Spinal cord (tissue), 10 donors: ENCODE measurements around the gene CXorf49B. TPM values are rescaled to one million over a fixed set of nuclear protein-coding genes. Genes with fewer than 3 reads are reported as not detected.
"Not testable (repeated sequence)": the region's sequence is repeated elsewhere in the genome, so short reads cannot be mapped to it uniquely, and the experiment has no call there.

Source experiments
- DNase-seq, 6 donors: peaks; one replicate each; pipeline versions ENCODE4 v3.0.0 to v3.0.0-alpha.2; 2013 to 2015; ENCODE audit warnings: low spot score in 6 of 6, low read depth in 4 of 6
- H3K27ac ChIP-seq: one replicate; pipeline ENCODE4 v1.5.1; 2013; ENCODE audit warnings: low read depth, low read length, control low read depth
- H3K27me3 ChIP-seq: one replicate; pipeline ENCODE4 v1.6.1; 2013; ENCODE audit warnings: low read length; ENCODE audit not compliant: control insufficient read depth, insufficient read depth
- H3K36me3 ChIP-seq: one replicate; pipeline ENCODE4 v1.6.1; 2013; ENCODE audit warnings: low read length; ENCODE audit not compliant: control insufficient read depth, insufficient read depth
- H3K4me1 ChIP-seq: one replicate; pipeline ENCODE4 v1.6.1; 2013; ENCODE audit warnings: low read length; ENCODE audit not compliant: control insufficient read depth, insufficient read depth
- H3K4me3 ChIP-seq: one replicate; pipeline ENCODE4 v1.5.1; 2013; ENCODE audit warnings: low read depth, low read length, control low read depth
- H3K9me3 ChIP-seq: one replicate; pipeline ENCODE4 v1.6.1; 2013; ENCODE audit warnings: low read length; ENCODE audit not compliant: control insufficient read depth, insufficient read depth
- WGBS: methylation state at CpG from one replicate; pipeline ENCODE4 v1.1.5; 2013; ENCODE audit warnings: missing lambda C conversion rate; ENCODE audit not compliant: insufficient coverage; 5-methylcytosine and 5-hydroxymethylcytosine counted together
- long read RNA-seq, 4 donors: transcript quantifications; one replicate each; lab custom pipeline, GENCODE V29; 2026
- polyA plus RNA-seq, 2 donors: library from polyadenylated mRNA; unstranded; fragments of 120-200 nt; gene quantifications; one replicate each; pipeline ENCODE4 v1.2.1, GENCODE V29; 2013; ENCODE audit not compliant: insufficient read length in 2 of 2
- total RNA-seq, 2 donors: library from RNA; depleted of rRNA in 1 of 2; stranded (reverse); fragments of 120-200 nt in 1 of 2; fragments of >200 nt in 1 of 2; gene quantifications; one replicate each; pipeline versions ENCODE4 v1.2.3 to v1.2.4, GENCODE V29; 2013 to 2014
- donor health status: healthy.

CXorf49B gene
- total RNA-seq (under 1 TPM in 1 of 2 donors, not detected in 1; 0.88 TPM), polyA plus RNA-seq (not detected)
- long read RNA-seq, donor 1, result 0 reads
- long read RNA-seq, donor 2, result 0 reads
- long read RNA-seq, donor 3, result 0 reads
- long read RNA-seq, donor 4, result 0 reads

GRCh38 chrX:71763049-71763448 lies at the start of gene CXorf49B:
Gene CXorf49B (plus strand): TSS chrX:71763349. CDS start chrX:71763424, 75 bp downstream.
- H3K36me3 ChIP-seq, H3K27me3 ChIP-seq, DNase-seq, H3K27ac ChIP-seq, H3K4me1 ChIP-seq, H3K9me3 ChIP-seq, H3K4me3 ChIP-seq: not testable (repeated sequence)
- WGBS, result no CpG with 5 or more reads among the region's 34 CpGs

- H3K27ac ChIP-seq, H3K9me3 ChIP-seq: not testable (repeated sequence)
- WGBS, result no CpG with 5 or more reads among the region's 14 CpGs
Observed at GRCh38 chrX:71714064-71714463, 49.1 kb upstream of the CXorf49B start.

DNA sequence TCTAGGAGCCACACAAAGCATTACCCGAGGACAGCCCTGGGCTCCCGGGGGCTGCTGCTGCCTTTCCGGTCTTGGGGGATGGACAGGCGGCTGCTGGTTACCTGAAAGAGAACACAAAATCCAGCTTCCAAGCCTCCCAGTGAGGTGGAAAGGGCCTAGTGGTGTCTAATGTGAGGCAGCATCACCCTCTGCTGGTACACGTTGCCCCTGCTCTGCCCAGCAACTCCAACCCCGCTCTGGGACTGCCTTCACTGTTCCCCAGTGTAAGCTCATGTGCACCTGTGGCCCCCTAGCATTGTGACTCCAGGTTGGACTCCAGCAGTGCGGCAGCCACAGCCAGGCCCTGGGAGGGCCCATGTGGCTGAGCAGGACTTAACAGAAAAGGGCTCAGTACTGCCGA lies 47.6 kb upstream of the CXorf49B start:
- H3K27ac ChIP-seq, H3K9me3 ChIP-seq, H3K36me3 ChIP-seq, DNase-seq, H3K27me3 ChIP-seq, H3K4me3 ChIP-seq, H3K4me1 ChIP-seq: not testable (repeated sequence)
- no CpG with 5 or more reads among the region's 8 CpGs for WGBS

More at GRCh38 chrX:71714064-71714463, 49.1 kb upstream of the CXorf49B start:
- not testable (repeated sequence) for H3K4me1 ChIP-seq, H3K36me3 ChIP-seq, H3K4me3 ChIP-seq, H3K27me3 ChIP-seq, DNase-seq

DNA sequence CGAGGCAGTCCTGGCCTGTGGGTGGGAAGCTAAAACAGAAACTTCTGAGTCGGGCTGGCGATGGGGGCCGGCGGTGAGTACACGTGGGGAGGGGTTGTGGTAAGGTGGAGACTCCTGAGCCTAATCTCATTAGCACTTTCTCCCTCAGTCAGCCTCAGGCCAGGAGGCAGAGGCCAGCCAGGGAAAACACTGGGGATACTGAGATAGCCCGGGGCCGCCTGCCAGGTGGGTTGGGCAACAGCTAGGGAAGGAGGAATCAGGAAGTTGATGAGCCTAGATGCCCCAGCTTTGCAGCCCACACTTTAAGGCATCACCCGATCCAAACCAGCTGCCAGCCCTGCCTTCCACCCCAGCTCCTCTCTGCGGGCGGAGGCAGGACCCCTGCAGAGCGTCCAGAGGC lies 46.8 kb upstream of the CXorf49B start:
- no CpG with 5 or more reads among the region's 12 CpGs for WGBS
- not testable (repeated sequence) for H3K9me3 ChIP-seq, H3K27ac ChIP-seq, H3K4me3 ChIP-seq, DNase-seq, H3K27me3 ChIP-seq, H3K36me3 ChIP-seq, H3K4me1 ChIP-seq

- DNase-seq, H3K27ac ChIP-seq, H3K4me3 ChIP-seq, H3K36me3 ChIP-seq, H3K4me1 ChIP-seq, H3K9me3 ChIP-seq, H3K27me3 ChIP-seq: not testable (repeated sequence)
- WGBS, result no CpG with 5 or more reads among the region's 30 CpGs
Observed at GRCh38 chrX:71718185-71718584, 45.0 kb upstream of the CXorf49B start, which contains the start of gene CXorf49. Gene CXorf49 (minus strand): TSS chrX:71718285. CDS start chrX:71718151, 134 bp downstream.

DNA sequence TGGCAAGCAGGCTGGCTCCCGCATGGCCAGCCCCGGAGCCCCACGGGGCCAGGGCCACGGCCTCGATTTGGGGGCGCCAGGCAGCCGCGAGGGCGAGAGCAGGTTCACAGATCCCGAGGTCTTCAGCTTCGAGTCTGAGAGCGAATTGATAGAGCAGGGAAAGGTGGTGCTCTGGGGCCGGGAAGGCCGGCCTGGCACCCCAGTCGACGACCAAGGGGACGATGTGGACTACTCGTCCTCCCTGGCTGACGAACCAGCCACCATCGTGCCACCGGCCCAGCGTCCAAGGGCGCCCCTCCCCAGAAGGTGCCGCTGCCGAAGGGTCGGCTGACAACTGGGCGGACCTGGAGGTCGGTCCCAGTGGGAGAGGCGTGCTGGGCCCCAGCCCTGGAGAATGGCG lies 44.0 kb upstream of the CXorf49B start:
- not testable (repeated sequence) for H3K4me3 ChIP-seq, H3K27ac ChIP-seq, H3K36me3 ChIP-seq, DNase-seq, H3K9me3 ChIP-seq, H3K4me1 ChIP-seq, H3K27me3 ChIP-seq
- no CpG with 5 or more reads among the region's 30 CpGs for WGBS

GRCh38 chrX:71720289-71720886 lies 42.8 kb upstream of the CXorf49B start:
- not testable (repeated sequence) for H3K4me3 ChIP-seq, H3K27me3 ChIP-seq, H3K4me1 ChIP-seq, H3K9me3 ChIP-seq, H3K36me3 ChIP-seq, H3K27ac ChIP-seq, DNase-seq
- no CpG with 5 or more reads among the region's 20 CpGs for WGBS

GRCh38 chrX:71760688-71761281 lies 2.4 kb upstream of the CXorf49B start:
- not testable (repeated sequence) for H3K9me3 ChIP-seq, H3K4me1 ChIP-seq, H3K36me3 ChIP-seq, H3K27me3 ChIP-seq, DNase-seq, H3K4me3 ChIP-seq, H3K27ac ChIP-seq
- no CpG with 5 or more reads among the region's 20 CpGs for WGBS

DNA sequence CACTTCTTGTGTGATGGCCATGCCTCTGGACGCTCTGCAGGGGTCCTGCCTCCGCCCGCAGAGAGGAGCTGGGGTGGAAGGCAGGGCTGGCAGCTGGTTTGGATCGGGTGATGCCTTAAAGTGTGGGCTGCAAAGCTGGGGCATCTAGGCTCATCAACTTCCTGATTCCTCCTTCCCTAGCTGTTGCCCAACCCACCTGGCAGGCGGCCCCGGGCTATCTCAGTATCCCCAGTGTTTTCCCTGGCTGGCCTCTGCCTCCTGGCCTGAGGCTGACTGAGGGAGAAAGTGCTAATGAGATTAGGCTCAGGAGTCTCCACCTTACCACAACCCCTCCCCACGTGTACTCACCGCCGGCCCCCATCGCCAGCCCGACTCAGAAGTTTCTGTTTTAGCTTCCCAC lies 1.7 kb downstream of the CXorf49B start:
- not testable (repeated sequence) for H3K27ac ChIP-seq, H3K27me3 ChIP-seq, H3K4me1 ChIP-seq, H3K9me3 ChIP-seq, H3K4me3 ChIP-seq, H3K36me3 ChIP-seq, DNase-seq
- no CpG with 5 or more reads among the region's 11 CpGs for WGBS

DNA sequence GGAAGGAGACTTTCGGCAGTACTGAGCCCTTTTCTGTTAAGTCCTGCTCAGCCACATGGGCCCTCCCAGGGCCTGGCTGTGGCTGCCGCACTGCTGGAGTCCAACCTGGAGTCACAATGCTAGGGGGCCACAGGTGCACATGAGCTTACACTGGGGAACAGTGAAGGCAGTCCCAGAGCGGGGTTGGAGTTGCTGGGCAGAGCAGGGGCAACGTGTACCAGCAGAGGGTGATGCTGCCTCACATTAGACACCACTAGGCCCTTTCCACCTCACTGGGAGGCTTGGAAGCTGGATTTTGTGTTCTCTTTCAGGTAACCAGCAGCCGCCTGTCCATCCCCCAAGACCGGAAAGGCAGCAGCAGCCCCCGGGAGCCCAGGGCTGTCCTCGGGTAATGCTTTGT lies 2.5 kb downstream of the CXorf49B start:
- H3K36me3 ChIP-seq, H3K27ac ChIP-seq, H3K27me3 ChIP-seq, H3K4me3 ChIP-seq, H3K4me1 ChIP-seq, DNase-seq, H3K9me3 ChIP-seq: not testable (repeated sequence)
- WGBS, result no CpG with 5 or more reads among the region's 8 CpGs
